Activated CD4-positive, alpha-beta memory T cell treated with anti-CD3 and anti-CD28 coated beads for 36 hours (primary cell): ENCODE measurements around the gene NDUFA9. TPM values are rescaled to one million over a fixed set of nuclear protein-coding genes. Genes with fewer than 3 reads are reported as not detected.

ENCODE experiments used
- CTCF ChIA-PET: fragments of 350-600 bp; sonication (Branson Sonifier 250); formaldehyde crosslinking; loops from one replicate; lab custom pipeline; 2021; ENCODE audit warnings: antibody characterized with exemption, inconsistent platforms; lab: Charles Lee
- POLR2A ChIA-PET: fragments of 350-600 bp; sonication (Branson Sonifier 250); formaldehyde crosslinking; loops from one replicate; lab custom pipeline; 2021; ENCODE audit warnings: antibody characterized with exemption; lab: Charles Lee
- DNase-seq: peaks from one replicate; pipeline ENCODE4 v3.0.0-alpha.2; 2020
- H3K27ac Mint-ChIP-seq: one replicate; pipeline ENCODE4 v1.8.0; 2021; ENCODE audit warnings: mixed read lengths
- H3K27me3 Mint-ChIP-seq: one replicate; pipeline ENCODE4 v1.8.0; 2021; ENCODE audit warnings: mixed read lengths
- H3K36me3 Mint-ChIP-seq: one replicate; pipeline ENCODE4 v1.8.0; 2021; ENCODE audit warnings: mixed read lengths
- H3K4me1 Mint-ChIP-seq: one replicate; pipeline ENCODE4 v1.8.0; 2021; ENCODE audit warnings: low read depth, mixed read lengths
- H3K4me3 Mint-ChIP-seq: one replicate; pipeline ENCODE4 v1.8.0; 2021; ENCODE audit warnings: mild to moderate bottlenecking, mixed read lengths
- H3K9me3 Mint-ChIP-seq: one replicate; pipeline ENCODE4 v1.8.0; 2021; ENCODE audit warnings: mixed read lengths
- intact Hi-C: fragments of 100-400 bp; cut with micrococcal nuclease; formaldehyde crosslinking; loops from one replicate; pipeline ENCODE4 v1.15.1; 2023
- total RNA-seq, 2 experiments: library from RNA; stranded (reverse); gene quantifications; one replicate each; pipeline ENCODE4 v1.2.3, GENCODE V29; 2021

NDUFA9 gene
- total RNA-seq, 2 experiments from 2014 or later = 119 to 122 TPM

- ChIA-PET POLR2A (no interaction called here), CTCF (interaction anchor here (0.6 kb wide), 1 partner anchor 827 kb away, joined by 3 read pairs; no protein-coding TSS in a partner anchor)
- H3K4me1 Mint-ChIP-seq = no peaks in the 10 kb centered on the region
- H3K27me3 Mint-ChIP-seq = peaks cover 2% of the 10 kb centered on the region
- DNase-seq = no peak
- no peaks in the 10 kb centered on the region for H3K36me3 Mint-ChIP-seq
- H3K9me3 Mint-ChIP-seq = no peaks in the 10 kb centered on the region
- intact Hi-C loops = no loop called here
- no peak overlapping the region for H3K4me3 Mint-ChIP-seq
- no peak overlapping the region for H3K27ac Mint-ChIP-seq
These were observed 18.7 kb upstream of the NDUFA9 start for GRCh38 chr12:4630262-4630661.

- Mint-ChIP-seq H3K27me3 (peaks cover 2% of the 10 kb centered on the region), H3K9me3 (no peaks in the 10 kb centered on the region), H3K27ac (no peak overlapping the region), H3K4me1 (peaks cover 11% of the 10 kb centered on the region), H3K36me3 (no peaks in the 10 kb centered on the region), H3K4me3 (no peak overlapping the region)
- DNase-seq = no peak
- ChIA-PET CTCF (interaction anchor here (1.4 kb wide), 1 partner anchor 41 kb away, joined by 5 read pairs; no protein-coding TSS in a partner anchor), POLR2A (interaction anchor here (0.9 kb wide), 1 partner anchor 11 kb away, joined by 3 read pairs; no protein-coding TSS in a partner anchor)
- intact Hi-C loops = no loop called here
These were observed 5.2 kb upstream of the NDUFA9 start for GRCh38 chr12:4643747-4644146.

GRCh38 chr12:4645023-4645422 is 3.9 kb upstream of the NDUFA9 start:
- no peak overlapping the region for H3K27ac Mint-ChIP-seq
- no peaks in the 10 kb centered on the region for H3K9me3 Mint-ChIP-seq
- POLR2A ChIA-PET = no interaction called here
- H3K4me1 Mint-ChIP-seq = peaks cover 18% of the 10 kb centered on the region
- peaks cover under 1% of the 10 kb centered on the region for H3K27me3 Mint-ChIP-seq
- DNase-seq = no peak
- intact Hi-C loops = loop anchor here (5.0 kb wide), 1 partner anchor 182 kb away; no protein-coding TSS in a partner anchor
- no peak overlapping the region for H3K4me3 Mint-ChIP-seq
- CTCF ChIA-PET = no interaction called here
- H3K36me3 Mint-ChIP-seq = no peaks in the 10 kb centered on the region

- DNase-seq = no peak
- Mint-ChIP-seq H3K27me3 (no peaks in the 10 kb centered on the region), H3K4me1 (peaks cover 38% of the 10 kb centered on the region), H3K27ac (peak overlapping the region; percentile 90), H3K4me3 (peak overlapping the region; percentile 93), H3K9me3 (no peaks in the 10 kb centered on the region), H3K36me3 (no peaks in the 10 kb centered on the region)
- intact Hi-C loops = loop anchor here (5.0 kb wide), 1 partner anchor 179 kb away; no protein-coding TSS in a partner anchor
- CTCF ChIA-PET = interaction anchor here (1.1 to 2.3 kb wide), 3 partner anchors 37 to 201 kb away, joined by 3 to 16 read pairs (median 5); no protein-coding TSS in a partner anchor
- POLR2A ChIA-PET = interaction anchor here (0.7 to 1.7 kb wide), 2 partner anchors 110 to 116 kb away, joined by 3 to 5 read pairs; partner anchors contain the start of gene RAD51AP1
These were observed 812 bp upstream of the NDUFA9 start for GRCh38 chr12:4648104-4648500.

GRCh38 chr12:4649358-4649661 is 396 bp downstream of the NDUFA9 start:
- Mint-ChIP-seq H3K4me1 (peaks cover 42% of the 10 kb centered on the region), H3K4me3 (peak overlapping the region; percentile 93), H3K9me3 (no peaks in the 10 kb centered on the region), H3K27me3 (no peaks in the 10 kb centered on the region), H3K27ac (peak overlapping the region; percentile 90), H3K36me3 (no peaks in the 10 kb centered on the region)
- intact Hi-C loops = loop anchor here (1.0 to 5.0 kb wide), 3 partner anchors 45 to 178 kb away; partner anchors contain the start of gene RAD51AP1
- ChIA-PET POLR2A (interaction anchor here (1.7 kb wide), 1 partner anchor 111 kb away, joined by 5 read pairs; the partner anchor contains the start of gene RAD51AP1), CTCF (interaction anchor here (1.1 to 2.3 kb wide), 4 partner anchors 11 to 200 kb away, joined by 3 to 16 read pairs (median 4); no protein-coding TSS in a partner anchor)
- DNase-seq = no peak

- no peak overlapping the region for H3K27ac Mint-ChIP-seq
- no peak for DNase-seq
- peaks cover 34% of the 10 kb centered on the region for H3K4me1 Mint-ChIP-seq
- H3K27me3 Mint-ChIP-seq = no peaks in the 10 kb centered on the region
- POLR2A ChIA-PET = no interaction called here
- H3K36me3 Mint-ChIP-seq = peaks cover 9% of the 10 kb centered on the region
- no peak overlapping the region for H3K4me3 Mint-ChIP-seq
- intact Hi-C loops = no loop called here
- CTCF ChIA-PET = no interaction called here
- no peaks in the 10 kb centered on the region for H3K9me3 Mint-ChIP-seq
These were observed 4.3 kb downstream of the NDUFA9 start for GRCh38 chr12:4653257-4653656.

- intact Hi-C loops = no loop called here
- DNase-seq = no peak
- Mint-ChIP-seq H3K27ac (no peak overlapping the region), H3K9me3 (no peaks in the 10 kb centered on the region), H3K36me3 (peaks cover 9% of the 10 kb centered on the region), H3K4me1 (peaks cover 31% of the 10 kb centered on the region), H3K27me3 (no peaks in the 10 kb centered on the region), H3K4me3 (no peak overlapping the region)
- ChIA-PET POLR2A (interaction anchor here (1.2 kb wide), 1 partner anchor 10 kb away, joined by 3 read pairs; no protein-coding TSS in a partner anchor), CTCF (no interaction called here)
These were observed 4.8 kb downstream of the NDUFA9 start for GRCh38 chr12:4653691-4654090.

GRCh38 chr12:4663971-4664505 is 15.1 kb downstream of the NDUFA9 start:
- ChIA-PET POLR2A (no interaction called here), CTCF (no interaction called here)
- no peaks in the 10 kb centered on the region for H3K4me1 Mint-ChIP-seq
- peaks cover 43% of the 10 kb centered on the region for H3K36me3 Mint-ChIP-seq
- intact Hi-C loops = no loop called here
- no peaks in the 10 kb centered on the region for H3K27me3 Mint-ChIP-seq
- H3K27ac Mint-ChIP-seq = no peak overlapping the region
- H3K4me3 Mint-ChIP-seq = no peak overlapping the region
- no peaks in the 10 kb centered on the region for H3K9me3 Mint-ChIP-seq
- no peak for DNase-seq

- POLR2A ChIA-PET = no interaction called here
- Mint-ChIP-seq H3K27ac (no peak overlapping the region), H3K4me3 (no peak overlapping the region), H3K27me3 (no peaks in the 10 kb centered on the region), H3K36me3 (peaks cover 54% of the 10 kb centered on the region), H3K9me3 (no peaks in the 10 kb centered on the region), H3K4me1 (no peaks in the 10 kb centered on the region)
- CTCF ChIA-PET = no interaction called here
- DNase-seq = no peak
- intact Hi-C loops = no loop called here
These were observed 16.3 kb downstream of the NDUFA9 start for GRCh38 chr12:4665236-4665635.

- no peak for DNase-seq
- H3K9me3 Mint-ChIP-seq = no peaks in the 10 kb centered on the region
- intact Hi-C loops = no loop called here
- H3K4me3 Mint-ChIP-seq = no peak overlapping the region
- H3K27me3 Mint-ChIP-seq = no peaks in the 10 kb centered on the region
- no peak overlapping the region for H3K27ac Mint-ChIP-seq
- no peaks in the 10 kb centered on the region for H3K4me1 Mint-ChIP-seq
- peaks cover 22% of the 10 kb centered on the region for H3K36me3 Mint-ChIP-seq
- ChIA-PET CTCF (no interaction called here), POLR2A (no interaction called here)
These were observed 30.8 kb downstream of the NDUFA9 start for GRCh38 chr12:4679711-4680110.

GRCh38 chr12:4681732-4682131 is 32.8 kb downstream of the NDUFA9 start:
- Mint-ChIP-seq H3K27me3 (no peaks in the 10 kb centered on the region), H3K4me3 (no peak overlapping the region), H3K36me3 (peaks cover 40% of the 10 kb centered on the region), H3K27ac (no peak overlapping the region), H3K9me3 (no peaks in the 10 kb centered on the region), H3K4me1 (no peaks in the 10 kb centered on the region)
- ChIA-PET POLR2A (no interaction called here), CTCF (no interaction called here)
- DNase-seq = no peak
- intact Hi-C loops = no loop called here

- H3K36me3 Mint-ChIP-seq = peaks cover 55% of the 10 kb centered on the region
- no peak overlapping the region for H3K27ac Mint-ChIP-seq
- H3K4me1 Mint-ChIP-seq = no peaks in the 10 kb centered on the region
These were observed 36.4 kb downstream of the NDUFA9 start for GRCh38 chr12:4685317-4685716.

GRCh38 chr12:4690760-4691159 is 41.8 kb downstream of the NDUFA9 start:
- Mint-ChIP-seq H3K27ac (no peak overlapping the region), H3K4me1 (no peaks in the 10 kb centered on the region), H3K4me3 (no peak overlapping the region), H3K36me3 (peaks cover 35% of the 10 kb centered on the region), H3K27me3 (no peaks in the 10 kb centered on the region), H3K9me3 (no peaks in the 10 kb centered on the region)
- CTCF ChIA-PET = no interaction called here
- DNase-seq = no peak
- intact Hi-C loops = no loop called here
- POLR2A ChIA-PET = no interaction called here

More at GRCh38 chr12:4685317-4685716, 36.4 kb downstream of the NDUFA9 start:
- DNase-seq = no peak
- H3K27me3 Mint-ChIP-seq = no peaks in the 10 kb centered on the region
- ChIA-PET POLR2A (no interaction called here), CTCF (no interaction called here)
- intact Hi-C loops = no loop called here
- no peaks in the 10 kb centered on the region for H3K9me3 Mint-ChIP-seq
- no peak overlapping the region for H3K4me3 Mint-ChIP-seq
